Heart right ventricle (tissue), 16 donors: ENCODE measurements around the gene BUB1B. TPM values are rescaled to one million over a fixed set of nuclear protein-coding genes. Genes with fewer than 3 reads are reported as not detected.

Experiments
- ATAC-seq, 8 donors: fragments of 200-7000 bp; cut with Tn5 transposase; one replicate each; pipeline ENCODE4 v1.9.1; 2020; ENCODE audit warnings: mild to moderate bottlenecking in 8 of 8, moderate library complexity in 8 of 8, moderate number of reproducible peaks in 1 of 8
- DNase-seq, 2 donors: peaks; one replicate each; pipeline ENCODE4 v3.0.0-alpha.2; 2020
- H3K27ac ChIP-seq, 10 donors: fragments of 200-600 bp; sonication (generic) in 2 of 10; one replicate each; pipeline versions ENCODE4 v1.5.0 to v1.8.0; 2020 to 2022; ENCODE audit warnings: mild to moderate bottlenecking in 3 of 10
- H3K27me3 ChIP-seq, 7 donors: fragments of 200-600 bp; one replicate each; pipeline ENCODE4 v1.8.0; 2021 to 2022; ENCODE audit warnings: mild to moderate bottlenecking in 2 of 7
- H3K36me3 ChIP-seq, 9 donors: fragments of 200-600 bp; sonication (generic) in 1 of 9; one replicate each; pipeline versions ENCODE4 v1.5.0 to v1.8.0; 2020 to 2022; ENCODE audit warnings: mild to moderate bottlenecking in 2 of 9
- H3K4me1 ChIP-seq, 9 donors: fragments of 200-600 bp; sonication (generic) in 1 of 9; one replicate each; pipeline versions ENCODE4 v1.5.0 to v1.8.0; 2020 to 2022; ENCODE audit warnings: mild to moderate bottlenecking in 4 of 9
- H3K4me3 ChIP-seq, 10 donors: fragments of 200-600 bp; sonication (generic) in 2 of 10; one replicate each; pipeline versions ENCODE4 v1.5.0 to v1.8.0; 2020 to 2022; ENCODE audit warnings: mild to moderate bottlenecking in 7 of 10, moderate library complexity in 2 of 10
- H3K9me3 ChIP-seq, 11 donors: fragments of 200-600 bp in 10 of 11; sonication (generic) in 2 of 11; one replicate each; pipeline versions ENCODE4 v1.5.0 to v1.8.0; 2013 to 2022; ENCODE audit warnings: mild to moderate bottlenecking in 2 of 11, control low read depth in 1 of 11, moderate library complexity in 1 of 11
- CTCF ChIP-seq, 9 donors: fragments of 200-600 bp; sonication (generic) in 2 of 9; IDR thresholded peaks; one replicate each; pipeline versions ENCODE4 v1.5.0 to v1.8.0; 2021 to 2022; ENCODE audit warnings: antibody characterized with exemption in 9 of 9, mild to moderate bottlenecking in 5 of 9, moderate library complexity in 1 of 9
- WGBS, 2 donors: extraction: QIAGEN DNeasy Blood & Tissue Kit; methylation state at CpG; one replicate each; pipeline ENCODE4 v1.1.7; 2013; ENCODE audit warnings: inconsistent platforms in 1 of 2; 5-methylcytosine and 5-hydroxymethylcytosine counted together
- intact Hi-C, 10 donors: fragments of 100-400 bp; cut with DNase I; formaldehyde crosslinking; loops; one replicate each; pipeline versions ENCODE4 v1.11.1 to v1.14.2; 2022
- polyA plus RNA-seq, 2 donors: library from polyadenylated mRNA; stranded (reverse); fragments of 200-250 nt; gene quantifications; one replicate each; pipeline ENCODE4 v1.2.3, GENCODE V29; 2013
- total RNA-seq, 10 donors: library from RNA; stranded (reverse); fragmentation: NEBNext Ultra II Directional in 3 of 10; extraction: Animal tissue kit (Norgen Biotek cat#: 25700) in 3 of 10; gene quantifications; one replicate each; pipeline versions ENCODE4 v1.2.1 to v1.2.4, GENCODE V29; 2021 to 2023
- donor health status: Arrhythmogenic right ventricular cardiomyopathy.
- donor health status: ischemic (EF 13 %, LVEDD 7.1; RV severe dilation, severe dysfunction).
- donor health status: healthy with polysubstance abuse.
- donor health status: DM: no; HTN: yes; CAD: no.
- donor health status: DM: no; HTN: no; CAD: no.
- donor health status: ischemic (EF 25% LVEDD 6.9; RV normal size, moderate dysfunction).
- donor health status: ischemic (EF 25% LVEDD 5.7; RV mildly dilated, moderate dysfunction).
- donor health status: healthy.
- donor health status: DM: yes; HTN: yes; CAD: no.
- donor health status: Ischemic cardiomyopathy.
- donor health status: ischemic (EF 35%, LVEDD 5.7; RV mildly dilated, moderate dysfunction).
- donor health status: nonischemic (EF 11% LVEDD 7.7; RV severe dilation, severe dysfunction).
- donor health status: DM: yes; HTN: yes; CAD: no.
- donor health status: PGD.
- donor health status: ischemic (EF 29% LVEDD 5.4; RV normal size, mild dysfunction).
- donor health status: nonischemic (EF 23%, LVEDD 6.1; RV moderate dilation, normal function).

Gene BUB1B
- total and polyA plus RNA-seq, 12 donors, result 0.17 to 5.1 (median 1.0) TPM

GRCh38 chr15:40232625-40233070 is 71.8 kb downstream of the BUB1B start:
- ATAC-seq (peak in 3 of 8 donors; percentile 21 to 33 (median 29)), DNase-seq (no peak)
- Histone ChIP-seq H3K4me1 (peaks cover 0 to 31% (median 0%) of the 10 kb centered on the region in 9 donors), H3K27ac (peak overlapping the region in 1 of 10 donors; percentile 26), H3K27me3 (peaks cover 0 to 1% (median 0%) of the 10 kb centered on the region in 7 donors), H3K9me3 (no peaks in the 10 kb centered on the region), H3K36me3 (no peaks in the 10 kb centered on the region), H3K4me3 (no peak overlapping the region)
- 37 to 44% methylated on average over 7 of the region's 7 CpGs for WGBS, 2 donors
- no peak for TF ChIP-seq CTCF (IDR thresholded peaks at IDR 0.05)
- intact Hi-C loops, result loop anchor here in 1 of 10 donors (5.0 kb wide), 1 partner anchor 35 kb away; no protein-coding TSS in a partner anchor

GRCh38 chr15:40233727-40234577 is 73.1 kb downstream of the BUB1B start:
- Histone ChIP-seq H3K27me3 (peaks cover 0 to 14% (median under 1%) of the 10 kb centered on the region in 7 donors), H3K27ac (no peak overlapping the region), H3K36me3 (no peaks in the 10 kb centered on the region), H3K9me3 (no peaks in the 10 kb centered on the region), H3K4me1 (peaks cover 0 to 34% (median 4%) of the 10 kb centered on the region in 9 donors), H3K4me3 (no peak overlapping the region)
- DNase-seq (no peak), ATAC-seq (no peak)
- 93 to 95% methylated on average over 11 of the region's 11 CpGs for WGBS, 2 donors
- intact Hi-C loops, result loop anchor here in 1 of 10 donors (5.0 kb wide), 1 partner anchor 33 kb away; no protein-coding TSS in a partner anchor
- TF ChIP-seq CTCF (IDR thresholded peaks at IDR 0.05), result no peak

- no peak overlapping the region for H3K4me3 ChIP-seq
- WGBS, 2 donors, result 78 to 82% methylated on average over 4 of the region's 4 CpGs
- ATAC-seq, result no peak
- peaks cover 0 to 23% (median 9%) of the 10 kb centered on the region in 7 donors for H3K27me3 ChIP-seq
- peak overlapping the region in 1 of 10 donors; percentile 71 for H3K27ac ChIP-seq
- DNase-seq, result no peak
- no peaks in the 10 kb centered on the region for H3K36me3 ChIP-seq
- TF ChIP-seq CTCF (IDR thresholded peaks at IDR 0.05), result no peak
- H3K4me1 ChIP-seq, result peaks cover 0 to 40% (median 5%) of the 10 kb centered on the region in 9 donors
- intact Hi-C loops, result loop anchor here in 1 of 10 donors (5.0 kb wide), 1 partner anchor 33 kb away; no protein-coding TSS in a partner anchor
- H3K9me3 ChIP-seq, result no peaks in the 10 kb centered on the region
Observed at GRCh38 chr15:40234783-40235182, 73.9 kb downstream of the BUB1B start.

GRCh38 chr15:40235201-40235885 is 74.5 kb downstream of the BUB1B start:
- H3K4me3 ChIP-seq, result no peak overlapping the region

More at GRCh38 chr15:40235201-40235885, 74.5 kb downstream of the BUB1B start:
- no peak for TF ChIP-seq CTCF (IDR thresholded peaks at IDR 0.05)
- Histone ChIP-seq H3K4me1 (peaks cover 0 to 40% (median 5%) of the 10 kb centered on the region in 9 donors), H3K9me3 (no peaks in the 10 kb centered on the region), H3K36me3 (no peaks in the 10 kb centered on the region), H3K27me3 (peaks cover 0 to 24% (median 13%) of the 10 kb centered on the region in 7 donors), H3K27ac (peak overlapping the region in 1 of 10 donors; percentile 71)
- DNase-seq (no peak), ATAC-seq (no peak)
- 82 to 83% methylated on average over 4 of the region's 4 CpGs for WGBS, 2 donors
- intact Hi-C loops, result no loop called here
